Adrenal gland (tissue), 5 donors: ENCODE data around the gene KRTAP4-2.

Source experiments
- POLR2A ChIP-seq, 2 donors: fragments of 450-650 bp; IDR thresholded peaks; one replicate each; pipeline ENCODE4 v1.6.1; 2017; ENCODE audit warnings: antibody characterized with exemption in 2 of 2, mild to moderate bottlenecking in 2 of 2, moderate library complexity in 1 of 2
- TF ChIP-seq, protein P1 (sequence below), 6 experiments: fragments of 450-650 bp in 4 of 6; fragments of 200-600 bp in 2 of 6; sonication (generic) in 1 of 6; IDR thresholded peaks; 1 replicate in 5 of 6; 2 replicates in 1 of 6; pipeline versions ENCODE4 v1.5.1 to v1.8.0; 2016 to 2021; ENCODE audit warnings: antibody characterized with exemption in 6 of 6, mild to moderate bottlenecking in 2 of 6, moderate library complexity in 1 of 6
- donor health status: DM: no; HTN: no; CAD: no.

DNA sequence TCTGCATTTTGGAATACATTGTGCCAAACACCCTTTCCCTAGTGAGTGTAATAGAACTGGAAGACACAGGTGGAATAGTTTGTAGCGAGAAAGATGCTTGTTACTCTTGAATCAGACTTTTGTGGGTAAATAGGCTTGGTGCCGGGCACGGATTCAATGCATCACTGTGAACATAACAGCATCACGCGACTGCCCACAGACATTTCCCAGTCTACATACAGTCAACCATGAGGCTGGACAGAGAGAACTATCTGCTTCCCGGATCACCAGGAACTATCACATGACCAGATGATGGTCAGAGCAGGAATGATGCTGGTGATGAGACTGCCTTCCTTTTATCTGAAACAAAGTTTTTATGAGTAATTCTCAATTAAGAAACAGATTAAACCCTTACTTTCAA, 48.0 kb upstream of the KRTAP4-2 start:
- no peak for TF ChIP-seq POLR2A (IDR thresholded peaks at IDR 0.05)
- TF ChIP-seq, protein P1, sequence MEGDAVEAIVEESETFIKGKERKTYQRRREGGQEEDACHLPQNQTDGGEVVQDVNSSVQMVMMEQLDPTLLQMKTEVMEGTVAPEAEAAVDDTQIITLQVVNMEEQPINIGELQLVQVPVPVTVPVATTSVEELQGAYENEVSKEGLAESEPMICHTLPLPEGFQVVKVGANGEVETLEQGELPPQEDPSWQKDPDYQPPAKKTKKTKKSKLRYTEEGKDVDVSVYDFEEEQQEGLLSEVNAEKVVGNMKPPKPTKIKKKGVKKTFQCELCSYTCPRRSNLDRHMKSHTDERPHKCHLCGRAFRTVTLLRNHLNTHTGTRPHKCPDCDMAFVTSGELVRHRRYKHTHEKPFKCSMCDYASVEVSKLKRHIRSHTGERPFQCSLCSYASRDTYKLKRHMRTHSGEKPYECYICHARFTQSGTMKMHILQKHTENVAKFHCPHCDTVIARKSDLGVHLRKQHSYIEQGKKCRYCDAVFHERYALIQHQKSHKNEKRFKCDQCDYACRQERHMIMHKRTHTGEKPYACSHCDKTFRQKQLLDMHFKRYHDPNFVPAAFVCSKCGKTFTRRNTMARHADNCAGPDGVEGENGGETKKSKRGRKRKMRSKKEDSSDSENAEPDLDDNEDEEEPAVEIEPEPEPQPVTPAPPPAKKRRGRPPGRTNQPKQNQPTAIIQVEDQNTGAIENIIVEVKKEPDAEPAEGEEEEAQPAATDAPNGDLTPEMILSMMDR (IDR thresholded peaks at IDR 0.05) = no peak
